GM18505 (cell line): ENCODE data around the gene SIKE1.
"Not testable (repeated sequence)": the region's sequence is repeated elsewhere in the genome, so short reads cannot be mapped to it uniquely, and the experiment has no call there.

Experiments used
- ATAC-seq: cut with Tn5 transposase; IDR thresholded peaks from one replicate; pipeline ENCODE4 v1.9.1; 2021; ENCODE audit not compliant: unreplicated experiment
- POLR2A ChIP-seq: IDR thresholded peaks from 4 replicates; pipeline ENCODE4 v1.6.1; 2011; ENCODE audit warnings: borderline replicate concordance; ENCODE audit not compliant: insufficient read depth, insufficient read length; ENCODE audit errors: extremely low read depth

SIKE1 gene

DNA sequence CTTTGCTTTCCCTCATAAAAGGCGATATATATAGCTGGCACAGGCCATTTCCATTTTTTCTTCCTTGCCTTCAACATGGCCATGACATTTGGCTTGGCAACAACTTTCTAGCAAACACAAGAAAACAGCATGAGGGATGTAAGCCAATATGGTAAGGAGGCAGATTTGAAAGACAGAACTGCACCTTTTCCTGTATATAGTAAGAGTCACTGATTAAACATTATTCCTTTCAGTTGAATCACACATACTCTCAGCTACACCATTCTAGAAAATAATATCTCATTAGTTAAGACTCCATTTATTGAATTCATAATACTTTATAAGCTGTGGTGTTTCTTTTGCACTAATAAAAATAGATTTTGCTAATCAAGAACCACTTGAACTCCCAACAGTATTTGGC is 9.5 kb downstream of the SIKE1 start:
- ATAC-seq: no peak
- TF ChIP-seq POLR2A: no peak

- ATAC-seq: no peak
- no peak for TF ChIP-seq POLR2A
Observed at GRCh38 chr1:114764689-114765088, 15.8 kb downstream of the SIKE1 start.

DNA sequence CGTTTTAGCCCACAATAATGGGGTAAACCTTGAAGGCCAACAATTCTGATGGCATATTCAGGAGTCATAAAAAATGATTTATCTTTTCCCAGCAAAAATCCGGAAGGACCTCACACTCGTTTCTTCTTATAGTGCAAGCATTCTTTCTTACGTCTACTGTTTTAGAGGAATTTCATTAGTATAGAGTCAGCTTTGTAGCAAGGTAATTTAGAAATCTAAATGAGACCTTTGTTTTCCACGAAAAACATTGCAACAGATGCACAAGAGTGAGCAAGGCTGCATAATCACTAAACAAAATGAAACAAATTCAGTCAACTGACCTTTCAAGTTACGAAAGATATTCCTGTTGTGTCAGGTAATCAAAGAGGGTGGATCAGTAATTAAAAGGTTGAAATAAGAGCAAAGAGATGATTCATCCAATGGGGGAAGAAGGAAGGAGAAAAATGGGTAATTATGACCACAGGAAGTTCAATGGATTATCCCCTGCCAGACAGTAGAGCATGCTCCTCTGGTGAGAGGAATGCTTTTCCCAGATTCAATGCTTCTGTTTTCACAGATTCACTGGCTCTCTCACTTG is 22.1 kb downstream of the SIKE1 start:
- ATAC-seq: no peak
- no peak for TF ChIP-seq POLR2A

GRCh38 chr1:114757455-114758255 is 22.8 kb downstream of the SIKE1 start, which contains the start of gene CSDE1:
TSS of gene CSDE1 (minus strand) at chr1:114757984. CDS start at chr1:114739890, 18,094 bp downstream.
- ATAC-seq: peak; percentile 83
- peak; percentile 96 for TF ChIP-seq POLR2A

- no peak for TF ChIP-seq POLR2A
- no peak for ATAC-seq
Observed at GRCh38 chr1:114756949-114757454, 23.5 kb downstream of the SIKE1 start.

- no peak for ATAC-seq
- TF ChIP-seq POLR2A: no peak
Observed at GRCh38 chr1:114756009-114756892, 24.2 kb downstream of the SIKE1 start.

GRCh38 chr1:114755006-114755931 is 25.2 kb downstream of the SIKE1 start:
- no peak for ATAC-seq
- TF ChIP-seq POLR2A: no peak

DNA sequence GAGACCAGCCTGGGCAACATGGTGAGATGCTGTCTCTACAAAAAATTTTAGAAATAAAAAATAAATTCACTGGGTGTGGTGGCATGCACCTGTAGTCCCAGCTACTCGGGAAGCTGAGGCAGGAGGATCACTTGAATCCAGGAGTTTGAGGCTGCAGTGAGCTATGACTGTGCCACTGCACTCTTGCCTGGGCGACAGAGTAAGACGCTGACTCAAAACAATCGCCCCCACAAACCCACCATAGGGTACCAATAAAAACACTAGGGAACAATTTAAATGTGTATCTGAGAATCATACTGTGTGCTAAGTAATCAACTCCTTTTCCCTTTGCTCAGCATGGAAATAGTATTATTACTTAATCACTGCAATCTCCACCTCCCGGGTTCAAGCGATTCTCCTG is 26.8 kb downstream of the SIKE1 start:
- ATAC-seq: not testable (repeated sequence)

DNA sequence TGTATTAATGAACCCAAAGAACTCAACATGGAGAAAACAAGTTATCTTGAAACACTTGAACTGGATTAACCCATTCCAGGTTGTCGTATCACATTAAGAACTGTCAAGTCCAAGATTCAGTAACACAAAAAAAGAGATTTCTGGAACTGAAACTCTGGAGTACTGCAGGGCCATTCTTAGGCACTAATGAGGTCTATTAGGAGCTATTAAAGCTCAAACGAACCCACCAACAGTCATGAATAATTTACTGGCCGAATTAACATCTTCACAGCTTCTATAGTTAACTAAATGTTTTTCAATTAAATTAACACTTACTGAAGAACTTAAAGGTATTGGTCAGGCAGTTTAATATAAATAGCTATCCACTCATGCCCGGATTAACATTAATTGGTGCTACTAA is 27.3 kb downstream of the SIKE1 start:
- ATAC-seq: no peak
- TF ChIP-seq POLR2A: no peak

DNA sequence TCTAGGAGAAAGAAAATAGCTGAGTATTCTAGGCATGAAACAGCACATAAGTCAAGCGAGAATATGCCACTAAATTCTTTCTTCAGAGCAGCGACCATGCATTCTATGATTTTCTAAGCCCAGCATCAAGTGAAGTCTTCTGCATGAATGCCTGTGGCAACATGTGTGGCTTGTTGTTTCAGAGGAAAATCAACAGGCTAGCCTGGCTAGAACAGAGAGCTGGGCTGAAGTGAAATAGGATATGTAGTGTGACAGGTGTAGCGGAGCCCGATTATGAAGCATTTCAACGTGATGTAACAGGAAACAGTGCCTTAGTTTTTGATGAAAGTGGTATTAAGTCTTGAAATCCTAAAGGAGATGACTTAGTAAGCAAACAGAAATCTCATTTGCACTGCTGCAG is 29.7 kb downstream of the SIKE1 start:
- no peak for ATAC-seq

GRCh38 chr1:114749835-114750234 is 30.6 kb downstream of the SIKE1 start:
- TF ChIP-seq POLR2A: no peak
- no peak for ATAC-seq

More for the DNA sequence above, 29.7 kb downstream of the SIKE1 start:
- TF ChIP-seq POLR2A: no peak

DNA sequence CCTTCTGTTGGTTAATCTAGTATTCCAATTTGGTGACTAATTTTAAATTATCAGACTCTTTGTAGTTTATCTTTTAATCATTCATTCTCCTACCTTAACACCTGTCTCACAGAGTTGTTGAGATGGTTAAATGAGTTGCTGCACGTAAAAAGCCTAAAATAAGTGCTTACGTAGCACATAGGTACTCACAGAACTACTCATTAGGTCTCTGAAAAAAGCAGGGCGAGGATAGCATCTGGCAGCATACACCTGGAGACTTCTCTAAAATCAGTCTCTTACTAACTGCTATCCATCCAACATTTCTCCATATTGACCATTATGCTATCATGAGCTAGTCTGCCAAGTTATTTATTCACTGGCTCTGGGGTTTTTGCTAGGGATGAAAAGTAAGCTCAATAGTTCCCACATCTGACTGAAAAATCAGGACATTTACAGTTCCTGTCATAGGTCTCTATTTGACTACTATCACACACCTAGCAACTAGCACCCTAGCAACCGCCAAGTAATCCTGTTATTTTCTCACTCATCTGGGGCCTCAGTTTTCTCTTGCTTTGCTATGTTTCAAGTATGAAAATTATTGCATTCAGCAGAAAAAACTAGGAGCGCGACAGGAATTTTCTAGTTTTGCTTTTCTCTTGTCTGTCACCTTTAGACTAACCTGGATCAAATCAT is 33.9 kb downstream of the SIKE1 start:
- ATAC-seq: no peak
- no peak for TF ChIP-seq POLR2A
